GM19351 (cell line): ENCODE results near the gene MAN1B1.

Source experiments
- ATAC-seq: cut with Tn5 transposase; IDR thresholded peaks from one replicate; pipeline ENCODE4 v1.9.1; 2021; ENCODE audit warnings: mild to moderate bottlenecking, moderate library complexity; ENCODE audit not compliant: unreplicated experiment

The MAN1B1 gene

DNA sequence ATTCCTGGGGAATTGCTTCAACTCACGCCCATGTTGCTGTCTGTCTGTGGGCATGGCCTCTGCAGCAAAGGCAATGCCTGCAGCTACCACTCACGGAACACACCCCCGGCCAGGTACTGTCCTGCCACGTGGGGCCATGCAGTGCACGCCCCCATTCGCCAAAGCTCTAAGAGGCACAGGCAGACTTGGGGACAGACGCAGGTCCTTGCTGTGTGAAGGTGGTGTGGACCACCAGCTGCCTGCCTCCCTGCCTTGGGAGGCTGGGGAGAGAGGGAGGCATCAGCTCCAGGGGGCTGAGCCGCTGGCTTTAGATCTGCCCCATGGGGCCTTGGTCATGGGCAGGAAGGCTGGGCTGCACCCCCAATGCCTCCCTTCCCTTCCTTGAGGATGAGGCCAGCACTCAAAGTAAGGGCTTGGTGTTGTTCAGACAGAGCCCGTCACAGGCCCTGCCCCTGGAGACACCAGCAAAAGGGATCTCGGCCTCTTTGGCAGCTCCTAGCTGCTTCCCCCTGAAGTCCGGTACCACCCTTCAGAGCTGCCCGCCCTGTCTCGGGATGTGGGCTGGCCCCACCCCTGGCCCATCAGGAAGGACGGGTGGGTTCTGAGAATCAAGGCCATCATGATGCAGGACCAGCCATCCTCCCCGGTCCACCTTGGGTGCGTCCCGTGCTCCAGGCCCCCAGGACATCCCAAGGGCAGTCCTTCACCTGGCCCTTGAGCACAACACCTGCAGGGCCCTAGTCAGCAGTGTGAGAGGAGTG, 54.4 kb downstream of the MAN1B1 start:
- ATAC-seq = no peak

DNA sequence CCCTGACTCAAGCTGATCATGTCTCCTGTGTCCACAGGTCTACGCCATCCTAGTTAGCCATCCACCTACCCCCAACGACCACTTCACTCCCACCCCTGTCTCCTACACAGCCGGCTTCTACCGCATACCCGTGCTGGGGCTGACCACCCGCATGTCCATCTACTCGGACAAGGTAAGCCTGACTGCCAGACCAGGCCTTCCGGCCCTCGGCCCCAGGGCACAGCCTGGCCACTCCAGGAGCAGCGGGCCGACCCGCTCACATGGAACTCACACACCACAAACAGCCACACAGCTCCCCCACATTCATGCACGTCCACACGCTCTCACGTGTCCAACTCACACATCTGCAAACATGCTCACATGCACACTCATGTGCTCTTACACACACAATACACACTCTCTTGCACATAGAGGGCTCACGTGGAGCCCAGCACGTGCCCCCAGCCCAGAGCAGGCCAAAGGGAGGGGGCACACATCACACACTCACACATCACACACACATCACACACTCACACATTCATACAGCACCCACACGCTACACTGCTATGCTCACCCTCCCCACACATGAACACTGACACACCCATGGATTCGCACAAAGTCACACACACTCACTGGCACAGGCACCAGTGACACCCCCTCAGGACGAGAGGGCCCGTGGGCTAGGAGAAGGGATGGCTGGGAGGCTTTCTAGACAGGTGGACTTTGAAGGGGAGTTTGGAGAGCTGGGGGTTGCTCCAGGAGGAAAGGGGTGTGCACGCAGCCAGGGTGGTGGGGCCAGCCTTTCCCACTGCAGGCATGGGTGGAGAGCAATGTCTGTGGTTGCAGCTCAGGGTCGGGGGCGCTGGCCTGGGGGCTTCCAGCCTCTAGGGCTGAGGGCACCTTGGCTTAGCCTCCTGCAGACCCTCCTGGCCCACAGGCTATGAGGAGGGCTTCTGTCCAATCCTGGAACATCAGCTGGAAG, 55.5 kb downstream of the MAN1B1 start:
- ATAC-seq = no peak

DNA sequence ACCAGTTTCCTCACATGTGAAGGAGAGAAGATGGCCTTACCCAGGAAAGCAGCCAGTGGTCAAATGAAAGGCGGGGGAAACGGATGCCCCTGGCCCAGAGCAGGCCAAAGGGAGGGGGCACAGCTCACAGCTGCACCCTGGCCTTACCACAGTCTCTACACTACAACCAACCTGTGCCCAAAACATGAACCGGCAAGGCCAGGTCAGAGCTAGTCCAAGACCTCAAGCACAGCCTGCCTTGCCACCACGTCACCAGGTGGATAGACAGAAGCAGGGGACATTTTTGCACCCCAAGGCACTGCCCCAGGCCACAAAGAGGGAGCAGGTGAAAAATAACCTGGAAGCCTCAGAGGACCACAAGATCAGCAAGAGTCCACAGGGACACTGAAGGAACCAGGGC, 56.7 kb downstream of the MAN1B1 start:
- ATAC-seq = no peak

DNA sequence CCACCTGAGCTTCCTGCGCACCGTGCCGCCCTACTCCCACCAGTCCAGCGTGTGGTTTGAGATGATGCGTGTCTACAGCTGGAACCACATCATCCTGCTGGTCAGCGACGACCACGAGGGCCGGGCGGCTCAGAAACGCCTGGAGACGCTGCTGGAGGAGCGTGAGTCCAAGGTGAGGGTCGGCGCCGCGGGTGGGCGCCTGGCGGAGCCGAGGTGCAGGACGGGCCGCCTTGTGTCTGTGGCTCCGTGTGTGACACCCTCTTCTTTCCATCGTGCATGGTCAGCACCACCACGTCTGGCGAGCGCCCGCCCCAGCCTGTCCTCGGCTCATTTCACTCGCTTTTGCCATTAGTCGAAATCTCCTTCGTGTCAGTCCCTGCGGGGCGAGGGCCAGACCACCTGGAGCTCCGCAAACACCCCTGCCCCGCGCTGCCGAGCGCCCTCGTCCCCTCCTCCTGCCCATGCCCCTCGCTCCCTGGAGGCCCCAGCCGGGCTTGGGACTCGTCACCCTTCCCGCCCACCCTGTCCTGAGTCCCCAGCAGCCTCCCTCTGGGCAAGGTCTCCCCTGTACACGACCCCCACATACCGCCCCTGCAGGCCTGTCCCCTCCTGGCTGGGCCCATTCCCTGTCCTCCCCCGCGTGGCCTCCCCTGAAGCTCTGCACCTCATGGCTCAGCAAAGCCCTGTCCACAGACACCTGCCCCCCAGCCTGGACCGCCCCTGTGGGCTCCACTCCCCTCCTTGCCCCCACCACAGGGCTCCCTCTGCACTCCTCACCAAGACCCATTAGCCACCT, 59.1 kb downstream of the MAN1B1 start:
- ATAC-seq = no peak

DNA sequence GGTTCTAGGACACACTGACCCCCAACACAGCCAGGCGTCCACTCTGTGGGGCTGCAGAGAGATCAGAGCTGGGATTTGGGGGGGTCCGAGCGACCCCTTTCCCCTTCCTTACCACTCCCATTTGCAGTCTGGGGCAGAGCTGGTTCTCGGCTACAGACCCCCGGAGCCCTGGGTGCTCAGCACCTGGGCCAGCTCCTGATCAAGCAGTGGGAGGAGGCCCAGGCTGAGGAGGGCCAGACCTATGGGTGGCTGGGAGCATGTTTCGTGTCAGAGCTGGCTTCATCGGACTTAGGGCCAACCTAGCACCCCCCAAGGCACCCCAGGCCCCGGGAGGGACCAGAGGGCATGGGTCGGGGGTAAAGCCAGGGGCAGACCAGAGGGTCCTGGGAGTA, 59.7 kb downstream of the MAN1B1 start:
- no peak for ATAC-seq

DNA sequence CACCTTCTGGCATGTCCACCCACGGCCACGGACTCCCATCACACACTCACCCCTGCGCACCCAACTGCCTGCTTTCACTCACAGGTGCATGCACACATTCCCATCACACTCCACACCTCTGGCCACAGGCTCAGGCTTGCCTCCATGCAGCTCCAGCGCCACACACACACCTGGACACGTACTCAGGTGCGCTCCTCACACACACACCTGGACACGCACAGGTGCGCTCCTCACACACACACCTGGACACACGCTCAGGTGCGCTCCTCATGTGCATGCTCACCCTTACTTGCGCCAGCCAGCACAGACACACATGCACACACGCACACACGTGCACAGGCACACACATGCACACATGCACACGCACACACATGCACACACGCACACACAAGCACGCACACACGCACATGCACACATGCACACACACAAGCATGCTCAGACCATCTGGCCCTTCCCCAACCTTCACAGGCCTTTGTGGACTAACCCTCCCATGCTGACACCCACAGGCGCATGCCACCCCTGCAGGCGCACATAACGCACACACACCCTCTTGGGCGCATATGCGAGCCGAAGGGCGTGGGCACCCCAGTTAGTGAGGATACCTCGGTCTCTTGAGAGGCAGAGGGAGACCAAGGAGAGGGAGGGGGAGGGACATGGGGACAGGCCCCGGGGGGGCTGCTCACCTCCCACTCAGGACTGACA, 60.5 kb downstream of the MAN1B1 start:
- ATAC-seq = no peak

DNA sequence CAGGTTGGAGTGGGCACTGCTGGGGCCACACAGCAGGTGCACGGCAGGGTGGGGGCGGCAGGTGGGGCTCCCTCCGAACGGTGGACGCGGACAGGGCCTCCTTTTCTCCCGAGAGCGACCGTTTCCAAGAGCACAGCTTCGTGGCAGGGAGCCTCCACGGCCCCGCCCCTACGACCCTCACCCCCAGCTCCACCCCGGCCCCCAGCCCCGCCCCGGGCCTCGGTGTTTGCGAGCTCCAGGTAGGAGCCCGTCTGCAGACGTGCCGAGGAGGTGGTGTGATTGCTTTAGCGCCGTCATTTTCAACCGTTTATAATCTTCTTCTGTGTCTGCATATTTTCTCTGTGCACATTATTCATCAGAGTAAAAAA, 61.0 kb downstream of the MAN1B1 start:
- ATAC-seq = no peak

DNA sequence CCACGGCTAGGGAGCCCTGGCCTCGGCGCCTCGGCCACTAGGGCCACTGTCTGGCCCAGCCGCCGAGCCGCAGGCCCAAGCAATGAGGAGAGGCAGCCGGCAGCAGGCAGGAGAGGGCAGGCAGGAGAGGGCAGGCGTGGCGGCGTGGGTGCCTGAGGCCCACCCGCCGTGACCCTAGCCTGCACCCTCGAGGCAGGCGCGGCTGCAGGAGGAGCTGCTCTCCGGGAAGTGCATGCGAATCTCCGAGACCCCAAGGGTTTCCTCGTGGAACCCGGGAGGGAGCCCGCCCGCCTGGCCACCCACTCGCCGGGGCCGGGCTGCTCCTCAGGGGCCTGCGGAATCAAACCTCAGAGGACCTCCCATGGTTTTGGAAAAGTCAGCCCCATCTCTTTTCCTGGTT, 61.5 kb downstream of the MAN1B1 start:
- ATAC-seq = no peak

DNA sequence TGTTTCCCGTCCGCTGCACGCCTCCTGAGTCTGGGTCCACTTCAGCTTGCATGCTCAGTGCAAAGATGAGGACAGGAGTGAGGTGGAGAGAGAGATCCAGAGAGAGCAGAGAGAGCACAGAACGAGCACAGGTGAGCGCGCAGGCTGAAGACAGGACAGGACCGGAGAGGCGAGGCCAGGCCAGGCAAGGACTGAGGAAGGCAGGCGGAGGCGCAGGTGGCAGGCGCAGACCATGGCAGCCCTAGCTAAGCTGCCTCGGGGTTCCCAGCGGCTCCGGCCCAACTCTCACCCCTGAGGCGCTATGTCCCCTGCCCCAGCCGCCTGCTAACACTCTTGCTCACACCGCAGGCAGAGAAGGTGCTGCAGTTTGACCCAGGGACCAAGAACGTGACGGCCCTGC, 61.9 kb downstream of the MAN1B1 start:
- no peak for ATAC-seq

DNA sequence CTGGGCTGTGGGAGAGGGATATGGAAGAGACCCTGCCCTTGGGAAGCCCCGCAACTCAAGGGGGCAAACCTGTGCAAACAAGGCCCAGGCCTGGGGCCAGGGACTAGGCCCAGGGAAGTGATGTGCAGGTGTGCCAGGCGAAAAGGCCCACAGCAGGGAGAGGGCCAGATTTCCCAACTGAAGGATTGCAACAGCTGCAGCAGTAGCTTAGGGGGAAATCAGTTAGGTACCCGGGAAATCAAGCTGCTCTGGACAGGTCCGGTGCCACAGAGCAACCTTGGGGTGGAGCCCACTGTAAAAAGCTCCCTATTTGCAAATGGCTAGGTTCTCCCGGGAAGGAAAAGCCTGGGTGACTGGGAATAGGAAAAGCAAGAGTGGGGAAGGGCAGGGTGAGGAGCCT, 62.6 kb downstream of the MAN1B1 start:
- ATAC-seq = no peak

DNA sequence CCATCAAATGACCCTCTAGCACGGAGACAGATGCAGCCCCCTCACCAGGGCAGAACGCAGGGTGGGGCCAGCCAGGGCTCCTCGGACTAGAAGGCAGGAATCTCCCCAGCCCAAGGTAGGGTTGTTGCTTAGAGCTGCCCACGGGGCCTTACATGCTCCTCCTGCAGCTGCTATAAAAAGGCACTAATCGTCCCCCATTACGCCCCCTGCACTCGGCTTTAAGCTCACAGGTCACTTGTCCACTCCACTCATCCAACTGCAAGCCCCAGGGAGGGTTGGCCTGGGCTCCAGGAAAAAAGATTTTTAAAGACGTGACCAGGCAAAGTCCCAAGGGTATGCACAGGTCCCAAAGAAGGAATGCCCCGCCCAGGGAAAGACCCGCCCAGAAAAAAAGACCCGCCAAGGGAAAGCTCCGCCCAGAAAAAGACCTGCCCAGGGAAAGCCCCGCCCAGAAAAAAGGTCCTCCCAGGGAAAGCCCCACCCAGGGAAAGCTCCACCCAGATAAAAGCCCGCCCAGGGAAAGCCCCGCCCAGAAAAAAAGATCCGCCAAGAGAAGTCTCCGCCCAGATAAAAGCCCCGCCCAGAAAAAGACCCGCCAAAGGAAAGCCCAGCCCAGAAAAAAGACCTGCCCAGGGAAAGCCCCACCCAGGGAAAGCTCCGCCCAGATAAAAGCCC, 63.3 kb downstream of the MAN1B1 start:
- peak; percentile 19 for ATAC-seq

DNA sequence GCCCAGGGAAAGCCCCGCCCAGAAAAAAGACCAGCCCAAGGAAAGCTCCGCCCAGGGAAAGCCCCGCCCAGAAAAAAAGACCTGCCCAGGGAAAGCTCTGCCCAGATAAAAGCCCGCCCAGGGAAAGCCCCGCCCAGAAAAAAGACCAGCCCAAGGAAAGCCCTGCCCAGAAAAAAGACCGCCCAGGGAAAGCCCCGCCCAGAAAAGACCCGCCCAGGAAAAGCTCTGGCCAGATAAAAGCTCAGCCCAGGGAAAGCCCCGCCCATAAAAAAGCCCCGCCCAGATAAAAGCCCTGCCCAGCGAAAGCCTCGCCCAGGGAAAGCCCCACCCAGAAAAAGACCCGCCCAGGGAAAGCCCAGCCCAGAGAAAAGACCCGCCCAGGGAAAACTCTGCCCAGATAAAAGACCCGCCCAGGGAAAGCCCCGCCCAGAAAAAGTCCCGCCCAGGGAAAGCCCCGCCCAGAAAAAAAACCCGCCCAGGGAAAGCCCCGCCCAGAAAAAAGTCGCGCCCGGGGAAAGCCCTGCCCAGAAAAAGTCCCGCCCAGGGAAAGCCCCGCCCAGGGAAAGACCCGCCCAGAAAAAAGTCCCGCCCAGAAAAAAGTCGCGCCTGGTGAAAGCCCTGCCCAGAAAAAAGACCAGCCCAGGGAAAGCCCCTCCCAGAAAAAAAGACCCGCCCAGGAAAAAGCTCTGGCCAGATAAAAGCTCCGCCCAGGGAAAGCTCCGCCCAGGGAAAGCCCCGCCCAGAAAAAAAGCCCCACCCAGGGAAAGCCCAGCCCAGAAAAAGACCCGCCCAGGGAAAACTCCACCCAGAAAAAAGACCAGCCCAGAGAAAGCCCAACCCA, 64.1 kb downstream of the MAN1B1 start:
- ATAC-seq = peak; percentile 45

DNA sequence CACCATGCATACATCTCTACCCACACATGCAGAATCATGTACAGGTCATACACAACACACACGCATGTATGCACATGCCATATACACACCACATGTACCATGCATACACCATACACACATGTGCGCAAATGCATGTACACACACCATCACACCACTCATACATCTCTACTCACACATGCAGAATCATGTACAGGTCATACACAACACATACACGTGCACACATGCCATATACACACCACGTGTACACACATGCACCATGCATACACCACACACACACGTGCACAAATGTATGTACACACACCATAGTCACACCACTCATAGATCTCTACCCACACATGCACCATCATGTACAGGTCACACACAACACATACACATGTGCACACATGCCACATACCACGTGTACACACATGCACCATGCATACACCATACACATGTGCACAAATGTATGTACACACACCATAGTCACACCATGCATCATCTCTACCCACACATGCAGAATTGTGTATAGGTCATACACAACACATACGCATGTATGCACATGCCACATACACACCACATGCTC, 66.1 kb downstream of the MAN1B1 start:
- ATAC-seq = no peak

DNA sequence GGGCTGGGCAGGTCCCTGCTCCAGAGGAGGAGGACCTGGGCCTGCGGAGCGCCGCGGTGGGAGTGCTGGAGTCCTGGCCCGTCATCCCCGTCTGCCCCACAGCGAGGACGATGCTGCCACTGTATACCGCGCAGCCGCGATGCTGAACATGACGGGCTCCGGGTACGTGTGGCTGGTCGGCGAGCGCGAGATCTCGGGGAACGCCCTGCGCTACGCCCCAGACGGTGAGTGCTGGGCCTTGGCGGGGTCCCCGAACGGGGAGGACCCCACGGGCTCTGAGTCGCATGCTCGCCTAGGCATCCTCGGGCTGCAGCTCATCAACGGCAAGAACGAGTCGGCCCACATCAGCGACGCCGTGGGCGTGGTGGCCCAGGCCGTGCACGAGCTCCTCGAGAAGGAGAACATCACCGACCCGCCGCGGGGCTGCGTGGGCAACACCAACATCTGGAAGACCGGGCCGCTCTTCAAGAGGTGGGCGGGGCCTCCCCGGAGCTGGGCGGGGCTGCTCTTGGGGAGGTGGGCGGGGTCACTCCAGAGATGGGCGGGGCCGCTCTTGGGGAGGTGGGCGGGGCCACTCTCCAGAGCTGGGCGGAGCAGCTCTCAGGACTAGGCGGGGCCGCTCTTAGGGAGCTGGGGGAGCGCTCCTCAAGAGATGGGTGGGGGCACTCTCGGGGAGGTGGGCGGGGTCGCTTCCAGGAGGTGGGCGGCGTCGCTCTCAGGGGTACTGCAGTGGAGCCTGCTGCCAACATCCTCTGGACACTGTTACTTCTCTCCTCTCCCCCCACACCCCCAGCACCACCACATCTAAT, 70.0 kb downstream of the MAN1B1 start:
- no peak for ATAC-seq

DNA sequence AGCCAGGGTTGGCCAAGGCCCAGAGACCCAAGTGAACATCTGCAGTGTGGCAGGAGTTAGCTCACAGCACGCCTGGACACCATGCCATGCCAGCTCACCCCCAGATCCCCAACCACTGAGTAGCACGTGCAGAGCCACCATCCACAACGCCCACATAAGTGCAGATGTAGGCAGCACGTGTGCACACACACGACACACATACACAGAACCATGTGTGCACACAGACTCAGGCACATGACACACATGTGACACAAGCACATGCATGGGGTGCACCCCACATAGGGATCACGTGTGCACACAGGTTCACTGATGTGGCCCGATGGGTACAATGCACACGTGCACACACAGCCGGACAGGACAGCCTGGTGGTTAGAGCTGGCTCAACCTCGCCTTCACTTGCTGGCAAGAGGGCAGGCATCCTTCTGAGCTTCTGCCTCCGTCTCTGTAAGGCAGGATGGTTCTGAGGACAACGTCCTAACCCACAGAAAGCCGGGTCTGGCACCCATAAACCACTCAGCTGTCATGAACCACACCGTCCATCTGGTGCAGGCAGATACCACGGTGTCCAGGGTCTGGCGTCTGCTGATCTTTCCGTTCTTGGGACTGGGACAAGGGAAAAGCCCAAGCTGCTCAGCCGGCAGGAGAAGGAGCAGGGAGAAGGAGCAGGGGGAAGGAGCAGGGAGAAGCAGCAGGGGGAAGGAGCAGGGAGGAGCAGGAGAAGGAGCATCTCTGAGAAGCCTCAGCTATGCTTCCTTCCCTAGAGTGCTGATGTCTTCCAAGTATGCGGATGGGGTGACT, 71.0 kb downstream of the MAN1B1 start:
- no peak for ATAC-seq

DNA sequence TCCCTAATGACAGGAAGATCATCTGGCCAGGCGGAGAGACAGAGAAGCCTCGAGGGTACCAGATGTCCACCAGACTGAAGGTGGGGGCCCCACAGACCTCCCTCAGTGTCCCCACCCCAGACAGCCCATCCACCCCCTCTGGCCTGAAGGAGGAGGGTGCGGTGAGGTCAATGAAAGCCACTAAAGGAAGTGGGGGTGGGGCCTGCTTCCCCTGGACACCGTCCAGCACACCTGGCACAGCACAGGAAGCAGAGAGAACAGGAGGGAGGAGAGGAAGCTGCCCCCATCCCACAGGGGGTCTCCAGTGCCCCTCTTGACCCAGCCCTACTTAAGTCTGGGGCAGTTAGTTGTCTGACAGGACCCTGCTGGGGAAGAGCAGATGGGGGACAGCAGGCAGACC, 71.8 kb downstream of the MAN1B1 start:
- no peak for ATAC-seq
